ENCODE data around the gene F10.

The F10 gene

DNA sequence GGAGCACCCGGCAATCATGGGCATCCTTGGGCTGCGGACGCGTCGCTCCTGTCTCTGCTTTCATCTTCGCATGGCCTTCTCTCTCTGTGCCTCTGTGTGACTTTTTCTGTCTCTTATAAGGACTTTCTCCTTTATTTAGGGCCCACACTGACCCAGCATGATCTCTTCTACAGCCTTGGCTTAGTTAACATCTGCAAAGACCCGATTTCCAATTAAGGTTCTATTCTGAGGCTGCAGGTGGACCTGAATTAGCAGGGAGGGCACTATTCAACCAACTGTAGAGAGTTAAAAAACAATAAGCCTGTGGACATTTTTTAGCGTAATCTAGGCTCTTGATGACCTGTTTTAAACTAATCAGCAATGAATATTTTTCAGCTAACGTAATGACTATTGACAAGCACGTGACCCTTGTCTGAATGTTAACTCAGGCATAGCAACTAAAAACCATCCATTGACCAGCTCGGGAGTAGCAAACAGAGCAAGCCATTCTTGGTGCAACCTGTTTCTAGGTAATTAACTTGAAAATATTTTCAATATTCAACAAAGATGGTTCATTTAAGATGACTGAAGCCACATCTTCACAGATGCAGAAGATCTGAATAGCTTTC is 15.2 kb downstream of the F10 start:
- TF ChIP-seq CTCF (IDR thresholded peaks at IDR 0.05; ENCODE audit: unreplicated experiment in 3 of 3): no peak
- peak overlapping the region in 2 of 3 experiments; percentile 12 to 33 for H3K27ac Mint-ChIP-seq
- H3K36me3 Mint-ChIP-seq (ENCODE audit: low read depth): no peaks in the 10 kb centered on the region
- H3K27me3 Mint-ChIP-seq (ENCODE audit: low read depth): peaks cover 14% of the 10 kb centered on the region
- no peaks in the 10 kb centered on the region for H3K9me3 Mint-ChIP-seq
- no peak overlapping the region for H3K4me3 Mint-ChIP-seq
- H3K4me1 Mint-ChIP-seq: no peaks in the 10 kb centered on the region

- Mint-ChIP-seq H3K9me3 (no peaks in the 10 kb centered on the region), H3K4me3 (no peak overlapping the region), H3K36me3 (ENCODE audit: low read depth) (no peaks in the 10 kb centered on the region), H3K4me1 (no peaks in the 10 kb centered on the region), H3K27me3 (ENCODE audit: low read depth) (peaks cover 14% of the 10 kb centered on the region), H3K27ac (peak overlapping the region in 1 of 3 experiments; percentile 15)
- no peak for TF ChIP-seq CTCF (IDR thresholded peaks at IDR 0.05; ENCODE audit: unreplicated experiment in 3 of 3)
These were observed 16.4 kb downstream of the F10 start for GRCh38 chr13:113138792-113139551.

- Mint-ChIP-seq H3K9me3 (no peaks in the 10 kb centered on the region), H3K27me3 (ENCODE audit: low read depth) (peaks cover 14% of the 10 kb centered on the region), H3K36me3 (ENCODE audit: low read depth) (no peaks in the 10 kb centered on the region), H3K4me1 (no peaks in the 10 kb centered on the region), H3K27ac (no peak overlapping the region), H3K4me3 (no peak overlapping the region)
- TF ChIP-seq CTCF (IDR thresholded peaks at IDR 0.05; ENCODE audit: unreplicated experiment in 3 of 3): no peak
These were observed 17.0 kb downstream of the F10 start for GRCh38 chr13:113139577-113139976.

DNA sequence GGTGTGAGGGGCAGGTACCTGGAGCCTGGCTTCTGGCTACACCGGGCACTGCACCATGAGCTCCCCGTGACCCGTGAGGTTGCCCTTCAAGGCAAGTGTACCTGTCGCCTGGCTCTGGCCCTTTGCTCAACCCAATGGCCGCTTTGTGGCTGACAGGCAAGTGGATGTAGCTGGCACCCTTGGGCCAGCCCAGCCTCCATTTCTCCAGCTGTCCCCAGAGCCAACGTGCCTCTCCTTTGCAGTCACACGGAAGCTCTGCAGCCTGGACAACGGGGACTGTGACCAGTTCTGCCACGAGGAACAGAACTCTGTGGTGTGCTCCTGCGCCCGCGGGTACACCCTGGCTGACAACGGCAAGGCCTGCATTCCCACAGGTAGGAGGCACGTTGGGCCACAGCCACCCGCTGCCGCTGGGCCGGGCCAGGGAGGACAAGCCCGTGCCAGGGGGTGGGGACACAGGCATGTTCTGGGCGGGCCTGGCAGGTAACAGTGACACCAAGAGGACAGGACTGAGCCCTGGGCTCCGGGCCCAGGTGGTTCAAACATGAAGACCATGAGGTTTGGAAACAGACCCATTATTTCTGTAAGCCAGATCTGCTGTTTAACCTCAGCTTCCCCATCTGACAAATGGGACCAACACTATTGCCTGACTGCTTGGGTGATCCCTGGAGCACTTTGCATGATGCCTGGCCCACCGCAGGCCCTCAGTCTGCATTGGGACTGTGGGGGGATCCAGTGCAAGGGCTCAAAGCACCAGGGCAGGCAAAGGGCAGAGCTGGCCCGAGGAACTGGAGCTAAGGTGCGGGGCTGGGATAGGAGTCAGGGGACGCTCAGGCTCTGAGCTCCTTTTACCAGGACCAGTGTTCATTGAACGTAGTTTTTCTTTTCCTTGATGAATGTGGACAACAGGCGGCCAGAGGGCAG is 18.3 kb downstream of the F10 start:
- no peak for TF ChIP-seq CTCF (IDR thresholded peaks at IDR 0.05; ENCODE audit: unreplicated experiment in 3 of 3)
- Mint-ChIP-seq H3K4me1 (no peaks in the 10 kb centered on the region), H3K27me3 (ENCODE audit: low read depth) (peaks cover 14% of the 10 kb centered on the region), H3K36me3 (ENCODE audit: low read depth) (no peaks in the 10 kb centered on the region), H3K9me3 (no peaks in the 10 kb centered on the region), H3K27ac (no peak overlapping the region), H3K4me3 (no peak overlapping the region)

DNA sequence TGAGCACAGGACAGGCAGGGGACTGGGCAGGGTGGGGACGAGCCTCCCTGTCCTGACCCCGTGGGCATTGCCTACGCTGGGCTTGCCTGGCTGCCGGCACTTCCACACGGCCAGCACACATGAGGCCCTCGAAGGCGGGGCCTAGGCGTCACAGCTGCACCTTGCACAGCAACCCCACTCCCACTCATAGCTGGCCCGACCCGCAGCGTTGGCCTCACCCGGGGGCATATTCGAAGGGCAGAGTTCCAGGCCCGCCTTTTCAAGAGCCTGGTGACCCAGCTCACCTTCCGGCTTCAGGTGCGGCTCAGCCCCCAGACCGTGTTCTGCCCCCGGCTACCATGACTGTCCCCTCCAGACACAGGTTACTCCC is 19.0 kb downstream of the F10 start:
- peaks cover 14% of the 10 kb centered on the region for H3K27me3 Mint-ChIP-seq (ENCODE audit: low read depth)
- H3K36me3 Mint-ChIP-seq (ENCODE audit: low read depth): no peaks in the 10 kb centered on the region
- no peak for TF ChIP-seq CTCF (IDR thresholded peaks at IDR 0.05; ENCODE audit: unreplicated experiment in 3 of 3)
- H3K4me3 Mint-ChIP-seq: no peak overlapping the region
- H3K27ac Mint-ChIP-seq: no peak overlapping the region
- H3K4me1 Mint-ChIP-seq: no peaks in the 10 kb centered on the region
- no peaks in the 10 kb centered on the region for H3K9me3 Mint-ChIP-seq
